ENCODE results near the gene PTCHD1.

DNA sequence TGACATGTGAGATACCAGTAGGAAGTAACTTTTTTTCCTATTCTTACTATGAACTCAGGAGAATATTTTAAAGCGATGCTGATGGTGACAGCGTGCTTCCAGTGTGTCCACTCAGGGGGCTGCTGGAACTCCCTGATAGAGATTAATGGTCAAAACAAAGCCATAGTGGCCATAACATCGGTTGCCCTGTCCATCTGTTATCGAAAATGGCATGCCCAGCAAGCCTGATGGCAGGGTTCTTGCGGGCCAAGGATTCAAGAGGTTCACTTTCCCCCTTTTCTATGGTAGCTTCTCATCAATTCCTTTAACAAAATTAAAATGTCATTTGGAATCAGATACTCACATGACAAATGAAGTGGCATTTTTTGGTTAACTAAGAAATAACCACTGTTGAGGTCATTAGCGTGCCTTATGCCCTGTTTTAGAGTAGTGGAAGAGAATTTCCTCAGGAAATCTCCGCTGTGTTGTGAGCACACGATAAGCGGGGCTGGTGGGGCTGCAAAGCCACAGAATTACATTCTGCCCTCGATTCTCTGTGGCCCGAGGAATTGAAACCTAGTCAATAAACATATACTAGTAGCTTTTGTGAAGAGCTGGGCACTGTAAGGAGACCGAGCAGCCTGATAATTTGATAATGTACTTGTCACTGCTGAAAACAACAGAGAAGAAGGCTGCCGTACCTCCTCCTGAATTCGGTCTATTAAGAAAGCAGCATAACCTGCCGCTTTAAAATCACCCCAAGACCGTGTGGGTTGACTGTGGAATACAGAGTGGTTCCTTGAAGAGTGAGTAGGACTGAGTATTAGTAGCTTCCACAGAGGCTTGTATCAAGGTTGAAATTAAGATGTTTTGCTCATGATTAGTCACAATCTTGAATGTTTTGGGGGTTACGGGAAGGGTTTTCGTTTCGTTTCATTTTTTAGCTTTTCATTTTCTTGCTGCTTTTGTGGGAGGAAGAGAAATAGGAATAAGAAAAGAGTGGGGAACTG, 46.7 kb downstream of the PTCHD1 start:
- TF ChIP-seq, protein P1, sequence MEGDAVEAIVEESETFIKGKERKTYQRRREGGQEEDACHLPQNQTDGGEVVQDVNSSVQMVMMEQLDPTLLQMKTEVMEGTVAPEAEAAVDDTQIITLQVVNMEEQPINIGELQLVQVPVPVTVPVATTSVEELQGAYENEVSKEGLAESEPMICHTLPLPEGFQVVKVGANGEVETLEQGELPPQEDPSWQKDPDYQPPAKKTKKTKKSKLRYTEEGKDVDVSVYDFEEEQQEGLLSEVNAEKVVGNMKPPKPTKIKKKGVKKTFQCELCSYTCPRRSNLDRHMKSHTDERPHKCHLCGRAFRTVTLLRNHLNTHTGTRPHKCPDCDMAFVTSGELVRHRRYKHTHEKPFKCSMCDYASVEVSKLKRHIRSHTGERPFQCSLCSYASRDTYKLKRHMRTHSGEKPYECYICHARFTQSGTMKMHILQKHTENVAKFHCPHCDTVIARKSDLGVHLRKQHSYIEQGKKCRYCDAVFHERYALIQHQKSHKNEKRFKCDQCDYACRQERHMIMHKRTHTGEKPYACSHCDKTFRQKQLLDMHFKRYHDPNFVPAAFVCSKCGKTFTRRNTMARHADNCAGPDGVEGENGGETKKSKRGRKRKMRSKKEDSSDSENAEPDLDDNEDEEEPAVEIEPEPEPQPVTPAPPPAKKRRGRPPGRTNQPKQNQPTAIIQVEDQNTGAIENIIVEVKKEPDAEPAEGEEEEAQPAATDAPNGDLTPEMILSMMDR (IDR thresholded peaks at IDR 0.05; ENCODE audit: insufficient read depth, low read depth, low read length): no peak
- TF ChIP-seq EZH2 (IDR thresholded peaks at IDR 0.05; ENCODE audit: insufficient read depth, low read length): no peak

Measured in astrocyte (in vitro differentiated cells and primary cell).